ENCODE data around the gene FAM24B.
"Not testable (repeated sequence)": the region's sequence is repeated elsewhere in the genome, so short reads cannot be mapped to it uniquely, and the experiment has no call there.

FAM24B gene

DNA sequence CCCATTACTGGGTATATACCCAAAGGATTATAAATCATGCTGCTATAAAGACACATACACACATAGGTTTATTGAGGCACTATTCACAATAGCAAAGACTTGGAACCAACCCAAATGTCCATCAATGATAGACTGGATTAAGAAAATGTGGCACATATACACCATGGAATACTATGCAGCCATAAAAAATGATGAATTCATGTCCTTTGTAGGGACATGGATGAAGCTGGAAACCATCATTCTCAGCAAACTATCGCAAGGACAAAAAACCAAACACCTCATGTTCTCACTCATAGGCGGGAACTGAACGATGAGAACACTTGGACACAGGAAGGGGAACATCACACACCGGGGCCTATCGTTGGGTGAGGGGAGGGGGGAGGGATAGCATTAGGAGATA, 21.3 kb downstream of the FAM24B start:
- no CpG with 5 or more reads among the region's 5 CpGs for WGBS (ENCODE audit: insufficient coverage, insufficient read length)
- H3K36me3 ChIP-seq (ENCODE audit: control insufficient read depth, insufficient read depth, low read length); H3K4me1 ChIP-seq (ENCODE audit: control insufficient read depth, insufficient read depth, low read length); H3K27me3 ChIP-seq (ENCODE audit: control insufficient read depth, insufficient read depth, low read length); H3K4me3 ChIP-seq (ENCODE audit: low read length); H3K27ac ChIP-seq (ENCODE audit: low read length); DNase-seq (ENCODE audit: low read depth, low spot score); H3K9me3 ChIP-seq (ENCODE audit: control insufficient read depth, insufficient read depth, low read length): not testable (repeated sequence)

- H3K27me3 ChIP-seq (ENCODE audit: control insufficient read depth, insufficient read depth, low read length): no peaks in the 10 kb centered on the region
- no peak overlapping the region for H3K4me3 ChIP-seq (ENCODE audit: low read length)
- no peak for DNase-seq (ENCODE audit: low read depth, low spot score)
- no peaks in the 10 kb centered on the region for H3K9me3 ChIP-seq (ENCODE audit: control insufficient read depth, insufficient read depth, low read length)
- H3K4me1 ChIP-seq (ENCODE audit: control insufficient read depth, insufficient read depth, low read length): no peaks in the 10 kb centered on the region
- H3K27ac ChIP-seq (ENCODE audit: low read length): no peak overlapping the region
- H3K36me3 ChIP-seq (ENCODE audit: control insufficient read depth, insufficient read depth, low read length): no peaks in the 10 kb centered on the region
- WGBS (ENCODE audit: insufficient coverage, insufficient read length): no CpG with 5 or more reads among the region's 1 CpG
These were observed 22.5 kb downstream of the FAM24B start for GRCh38 chr10:122856902-122857301.

DNA sequence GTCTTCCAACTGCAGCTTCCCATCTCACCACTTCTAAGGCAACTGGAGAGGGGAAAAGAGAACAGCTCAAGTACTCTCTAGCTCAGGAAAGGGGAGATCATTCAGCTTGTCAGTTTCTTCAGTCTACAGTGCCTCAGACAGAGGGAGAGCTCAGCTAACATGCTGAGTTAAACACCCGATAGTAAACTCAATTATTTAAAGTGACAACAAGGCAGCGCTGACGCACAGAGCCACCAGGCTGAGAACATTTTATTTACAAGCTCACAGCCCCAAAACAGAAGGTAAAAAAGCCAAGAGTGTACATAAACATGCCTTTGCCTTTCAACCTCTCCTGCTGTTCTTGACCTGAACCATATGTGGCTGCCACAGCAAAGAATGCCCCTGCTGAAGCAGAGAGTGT, 23.6 kb downstream of the FAM24B start:
- WGBS (ENCODE audit: insufficient coverage, insufficient read length): no CpG with 5 or more reads among the region's 3 CpGs
- H3K27me3 ChIP-seq (ENCODE audit: control insufficient read depth, insufficient read depth, low read length): no peaks in the 10 kb centered on the region
- no peaks in the 10 kb centered on the region for H3K4me1 ChIP-seq (ENCODE audit: control insufficient read depth, insufficient read depth, low read length)
- no peaks in the 10 kb centered on the region for H3K9me3 ChIP-seq (ENCODE audit: control insufficient read depth, insufficient read depth, low read length)
- no peak overlapping the region for H3K4me3 ChIP-seq (ENCODE audit: low read length)
- no peaks in the 10 kb centered on the region for H3K36me3 ChIP-seq (ENCODE audit: control insufficient read depth, insufficient read depth, low read length)
- no peak for DNase-seq (ENCODE audit: low read depth, low spot score)
- H3K27ac ChIP-seq (ENCODE audit: low read length): no peak overlapping the region

DNA sequence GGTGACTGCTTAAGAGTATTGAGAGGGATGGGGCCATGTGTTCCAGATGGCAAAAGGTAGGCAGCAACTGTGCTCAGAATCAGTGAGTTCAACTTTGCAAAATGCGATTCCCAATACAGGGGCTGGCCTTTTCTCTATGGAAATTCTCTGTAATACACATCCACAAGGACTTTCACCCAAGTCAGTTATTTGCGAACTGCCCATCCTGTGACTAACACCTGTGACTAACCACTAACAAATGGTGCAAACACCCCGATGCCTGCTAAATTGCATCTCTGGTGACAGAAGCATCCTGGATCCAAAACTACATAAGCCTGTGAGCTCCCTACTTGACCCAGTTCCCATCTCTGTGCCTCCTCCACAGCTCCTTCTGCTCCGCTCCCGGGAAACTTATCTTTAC, 24.7 kb downstream of the FAM24B start:
- H3K27me3 ChIP-seq (ENCODE audit: control insufficient read depth, insufficient read depth, low read length): no peaks in the 10 kb centered on the region
- no peaks in the 10 kb centered on the region for H3K4me1 ChIP-seq (ENCODE audit: control insufficient read depth, insufficient read depth, low read length)
- no peak for DNase-seq (ENCODE audit: low read depth, low spot score)
- H3K27ac ChIP-seq (ENCODE audit: low read length): no peak overlapping the region
- H3K4me3 ChIP-seq (ENCODE audit: low read length): no peak overlapping the region
- WGBS (ENCODE audit: insufficient coverage, insufficient read length): no CpG with 5 or more reads among the region's 5 CpGs
- no peaks in the 10 kb centered on the region for H3K9me3 ChIP-seq (ENCODE audit: control insufficient read depth, insufficient read depth, low read length)
- H3K36me3 ChIP-seq (ENCODE audit: control insufficient read depth, insufficient read depth, low read length): no peaks in the 10 kb centered on the region

DNA sequence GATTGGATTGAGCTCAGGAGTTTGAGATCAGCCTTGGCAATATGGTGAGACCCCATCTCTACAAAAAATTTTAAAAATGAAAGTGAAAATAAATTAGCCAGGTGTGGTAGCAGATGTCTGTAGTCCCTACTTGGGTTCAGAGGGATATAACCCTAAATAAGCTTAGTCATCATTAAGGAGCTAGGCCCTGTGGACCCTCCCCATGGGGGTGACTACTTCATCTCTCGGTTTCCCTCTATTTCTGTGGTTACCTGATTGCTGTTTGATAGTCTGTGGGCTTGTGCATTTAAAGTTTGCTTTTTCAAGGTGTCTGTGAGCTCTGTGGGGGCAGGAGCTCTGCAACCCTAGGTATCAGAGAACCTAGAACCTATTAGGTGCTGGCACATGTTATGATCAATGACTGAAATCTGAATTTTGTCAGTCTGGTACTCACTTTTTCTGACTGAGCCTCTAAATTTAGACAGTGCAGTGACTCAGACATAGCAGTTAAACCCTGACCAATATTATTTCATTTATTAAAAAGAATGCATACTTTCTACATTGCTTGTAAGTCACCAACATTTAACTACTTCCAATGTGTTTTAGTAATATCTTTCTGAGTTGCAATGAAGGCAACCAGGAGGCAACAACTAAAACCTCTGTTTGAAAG, 25.6 kb downstream of the FAM24B start:
- Histone ChIP-seq H3K4me3 (ENCODE audit: low read length) (no peak overlapping the region), H3K27me3 (ENCODE audit: control insufficient read depth, insufficient read depth, low read length) (no peaks in the 10 kb centered on the region), H3K27ac (ENCODE audit: low read length) (no peak overlapping the region), H3K36me3 (ENCODE audit: control insufficient read depth, insufficient read depth, low read length) (no peaks in the 10 kb centered on the region), H3K9me3 (ENCODE audit: control insufficient read depth, insufficient read depth, low read length) (no peaks in the 10 kb centered on the region), H3K4me1 (ENCODE audit: control insufficient read depth, insufficient read depth, low read length) (no peaks in the 10 kb centered on the region)
- DNase-seq (ENCODE audit: low read depth, low spot score): no peak
- WGBS (ENCODE audit: insufficient coverage, insufficient read length): no CpG with 5 or more reads among the region's 1 CpG

DNA sequence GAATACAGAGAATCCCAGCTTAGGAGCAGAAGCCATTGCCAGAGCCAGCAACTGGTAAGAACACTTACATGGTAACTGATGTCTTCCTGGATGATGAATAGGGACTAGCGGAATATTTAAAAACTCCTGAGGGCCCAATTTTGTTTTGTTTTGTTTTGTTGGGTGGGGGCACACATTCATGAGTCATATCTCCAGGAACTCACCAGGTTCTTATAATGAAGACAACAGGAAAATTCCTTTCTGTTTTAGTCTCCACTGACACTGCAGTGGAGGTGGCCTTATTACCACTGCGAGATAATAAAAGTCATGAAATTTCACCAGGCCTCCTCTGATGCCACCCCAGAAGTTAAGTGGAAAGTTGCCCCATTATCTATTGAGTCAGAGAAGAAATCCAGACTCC, 27.1 kb downstream of the FAM24B start:
- Histone ChIP-seq H3K27ac (ENCODE audit: low read length) (no peak overlapping the region), H3K27me3 (ENCODE audit: control insufficient read depth, insufficient read depth, low read length) (no peaks in the 10 kb centered on the region), H3K9me3 (ENCODE audit: control insufficient read depth, insufficient read depth, low read length) (no peaks in the 10 kb centered on the region), H3K4me3 (ENCODE audit: low read length) (no peak overlapping the region), H3K36me3 (ENCODE audit: control insufficient read depth, insufficient read depth, low read length) (no peaks in the 10 kb centered on the region), H3K4me1 (ENCODE audit: control insufficient read depth, insufficient read depth, low read length) (peaks cover 1% of the 10 kb centered on the region; the same call in 1 of the 2 replicates)
- WGBS (ENCODE audit: insufficient coverage, insufficient read length): no CpG with 5 or more reads among the region's 2 CpGs
- DNase-seq (ENCODE audit: low read depth, low spot score): no peak

- H3K4me3 ChIP-seq (ENCODE audit: low read length): no peak overlapping the region
- no peaks in the 10 kb centered on the region for H3K27me3 ChIP-seq (ENCODE audit: control insufficient read depth, insufficient read depth, low read length)
- H3K36me3 ChIP-seq (ENCODE audit: control insufficient read depth, insufficient read depth, low read length): no peaks in the 10 kb centered on the region
- H3K9me3 ChIP-seq (ENCODE audit: control insufficient read depth, insufficient read depth, low read length): no peaks in the 10 kb centered on the region
- no CpG with 5 or more reads among the region's 5 CpGs for WGBS (ENCODE audit: insufficient coverage, insufficient read length)
- DNase-seq (ENCODE audit: low read depth, low spot score): no peak
- no peak overlapping the region for H3K27ac ChIP-seq (ENCODE audit: low read length)
- peaks cover 1% of the 10 kb centered on the region; the same call in 1 of the 2 replicates for H3K4me1 ChIP-seq (ENCODE audit: control insufficient read depth, insufficient read depth, low read length)
These were observed 28.4 kb downstream of the FAM24B start for GRCh38 chr10:122850705-122851640.

- Histone ChIP-seq H3K27me3 (ENCODE audit: control insufficient read depth, insufficient read depth, low read length) (no peaks in the 10 kb centered on the region), H3K4me3 (ENCODE audit: low read length) (no peak overlapping the region), H3K9me3 (ENCODE audit: control insufficient read depth, insufficient read depth, low read length) (no peaks in the 10 kb centered on the region), H3K27ac (ENCODE audit: low read length) (no peak overlapping the region), H3K36me3 (ENCODE audit: control insufficient read depth, insufficient read depth, low read length) (no peaks in the 10 kb centered on the region), H3K4me1 (ENCODE audit: control insufficient read depth, insufficient read depth, low read length) (peaks cover 4% of the 10 kb centered on the region)
- no CpG with 5 or more reads among the region's 12 CpGs for WGBS (ENCODE audit: insufficient coverage, insufficient read length)
- no peak for DNase-seq (ENCODE audit: low read depth, low spot score)
These were observed 29.3 kb downstream of the FAM24B start for GRCh38 chr10:122849900-122850605.

DNA sequence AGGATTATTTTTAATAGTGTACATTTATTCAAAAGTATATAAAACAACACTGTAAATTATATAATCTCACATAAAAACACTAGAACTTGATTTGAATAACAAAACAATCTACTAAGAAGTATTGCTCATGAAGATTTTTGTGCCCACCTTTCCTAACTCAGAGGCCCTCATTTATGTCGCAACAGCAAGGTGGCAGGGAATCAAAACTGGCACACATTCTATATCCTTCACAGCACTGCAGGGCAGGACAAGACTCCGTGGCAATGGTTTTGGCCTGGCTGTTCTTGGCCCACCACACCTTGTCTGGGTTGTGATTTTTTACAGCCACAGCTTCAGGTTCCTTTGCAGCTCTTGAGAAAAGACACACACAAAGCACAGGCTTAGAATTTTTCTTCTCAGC, 30.3 kb downstream of the FAM24B start:
- H3K4me1 ChIP-seq (ENCODE audit: control insufficient read depth, insufficient read depth, low read length): peaks cover 4% of the 10 kb centered on the region
- H3K27ac ChIP-seq (ENCODE audit: low read length): no peak overlapping the region
- no peaks in the 10 kb centered on the region for H3K9me3 ChIP-seq (ENCODE audit: control insufficient read depth, insufficient read depth, low read length)
- H3K36me3 ChIP-seq (ENCODE audit: control insufficient read depth, insufficient read depth, low read length): no peaks in the 10 kb centered on the region
- no CpG with 5 or more reads among the region's 2 CpGs for WGBS (ENCODE audit: insufficient coverage, insufficient read length)
- DNase-seq (ENCODE audit: low read depth, low spot score): no peak
- no peaks in the 10 kb centered on the region for H3K27me3 ChIP-seq (ENCODE audit: control insufficient read depth, insufficient read depth, low read length)
- H3K4me3 ChIP-seq (ENCODE audit: low read length): no peak overlapping the region

DNA sequence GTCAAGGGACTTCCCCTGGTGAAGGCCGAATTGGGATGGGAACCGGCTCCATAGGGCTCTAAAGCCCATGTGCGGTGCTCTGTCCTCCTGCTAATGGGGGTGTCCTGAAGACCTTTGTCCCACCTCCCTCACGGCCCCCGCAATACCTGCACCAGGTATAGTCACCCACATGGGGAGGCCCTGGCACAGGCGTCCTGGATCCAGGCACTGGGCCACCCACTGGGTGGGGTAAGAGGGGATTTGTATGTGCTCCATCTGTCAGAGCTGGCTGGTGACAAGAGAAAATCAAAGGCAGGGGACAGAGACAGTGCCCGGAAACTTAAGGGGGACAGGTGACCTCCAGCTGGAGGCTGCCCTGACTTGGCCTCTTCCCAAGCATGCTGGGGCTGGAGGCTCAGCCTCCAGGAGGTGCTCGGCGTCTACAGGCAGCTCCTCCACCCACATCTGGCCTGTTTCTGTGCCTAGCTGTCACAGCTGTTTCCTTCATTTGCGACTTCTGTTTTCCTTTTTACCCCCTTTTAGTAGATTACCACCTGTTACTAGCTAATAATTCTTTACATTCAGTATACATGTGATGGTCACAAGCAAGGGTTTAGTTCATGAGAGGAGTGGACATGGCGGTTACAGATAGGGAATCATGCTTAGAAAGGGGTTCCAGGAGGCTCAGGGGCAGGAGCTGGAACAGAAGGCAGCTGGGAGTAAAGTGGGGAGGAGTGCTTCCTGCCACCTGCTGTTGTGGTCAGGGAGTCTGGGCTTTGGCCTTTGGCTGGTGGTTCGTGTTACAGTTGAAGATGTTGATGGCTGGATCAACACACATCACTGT, 31.4 kb downstream of the FAM24B start:
- Histone ChIP-seq H3K27me3 (ENCODE audit: control insufficient read depth, insufficient read depth, low read length) (no peaks in the 10 kb centered on the region), H3K9me3 (ENCODE audit: control insufficient read depth, insufficient read depth, low read length) (no peaks in the 10 kb centered on the region), H3K36me3 (ENCODE audit: control insufficient read depth, insufficient read depth, low read length) (no peaks in the 10 kb centered on the region), H3K4me1 (ENCODE audit: control insufficient read depth, insufficient read depth, low read length) (peaks cover 4% of the 10 kb centered on the region), H3K4me3 (ENCODE audit: low read length) (no peak overlapping the region), H3K27ac (ENCODE audit: low read length) (no peak overlapping the region)
- no peak for DNase-seq (ENCODE audit: low read depth, low spot score)
- WGBS (ENCODE audit: insufficient coverage, insufficient read length): no CpG with 5 or more reads among the region's 12 CpGs

All from iPS DF 6.9 (cell line).